CD4-positive, alpha-beta T cell treated with Interleukin-6 for 4 hours (primary cell): ENCODE data around the gene MSS51.
"Not testable (repeated sequence)": the region's sequence is repeated elsewhere in the genome, so short reads cannot be mapped to it uniquely, and the experiment has no call there.

Experiments used
- DNase-seq: peaks from one replicate; pipeline ENCODE4 v3.0.0-alpha.2; 2020; ENCODE audit warnings: mixed read lengths

MSS51 gene

DNA sequence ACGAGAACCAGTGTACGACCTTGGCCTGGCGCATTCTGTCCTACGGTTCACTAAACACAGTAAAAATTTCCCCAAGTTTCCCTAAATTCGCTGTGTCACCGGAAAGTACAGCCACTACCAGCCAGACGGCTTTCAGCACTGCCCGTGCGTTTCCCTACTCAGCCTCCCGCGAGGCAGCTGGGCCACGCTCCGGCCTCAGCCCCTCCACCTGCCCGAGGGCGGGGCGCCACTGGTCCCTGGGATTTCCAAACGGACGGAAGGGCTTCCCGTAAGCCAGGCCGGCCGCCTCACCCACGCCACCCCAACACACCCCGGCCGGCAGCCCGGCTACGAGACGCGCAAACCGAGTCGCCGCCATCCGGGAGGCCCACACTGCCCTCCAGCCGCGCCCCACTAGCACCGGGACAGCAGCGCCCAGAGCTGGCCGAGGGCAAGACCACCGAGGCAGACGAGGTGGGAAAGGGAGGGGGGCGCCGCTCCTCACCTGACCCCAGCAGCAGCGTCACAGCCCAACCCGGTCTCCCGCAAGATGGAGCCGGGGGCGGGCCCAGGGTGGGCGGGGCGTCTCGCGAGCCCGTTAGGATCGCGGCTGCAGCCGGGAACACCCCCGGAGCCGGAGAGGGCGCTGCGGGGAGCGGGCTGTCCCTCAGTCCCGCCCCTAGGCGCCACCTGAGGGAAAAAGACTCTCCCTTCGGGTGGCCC is 19.7 kb downstream of the MSS51 start, which contains the start of gene ANXA7:
TSS of gene ANXA7 (minus strand) at position 531 of the 702 bp plus-strand sequence. CDS start 13,202 bp downstream, outside the sequence.
- peak; percentile 97 for DNase-seq

- DNase-seq: peak; percentile 46
Observed at GRCh38 chr10:73413108-73413527, 20.2 kb downstream of the MSS51 start.

- DNase-seq: no peak
Observed at GRCh38 chr10:73410897-73411296, 22.5 kb downstream of the MSS51 start.

- DNase-seq: no peak
Observed at GRCh38 chr10:73408978-73409521, 24.3 kb downstream of the MSS51 start.

DNA sequence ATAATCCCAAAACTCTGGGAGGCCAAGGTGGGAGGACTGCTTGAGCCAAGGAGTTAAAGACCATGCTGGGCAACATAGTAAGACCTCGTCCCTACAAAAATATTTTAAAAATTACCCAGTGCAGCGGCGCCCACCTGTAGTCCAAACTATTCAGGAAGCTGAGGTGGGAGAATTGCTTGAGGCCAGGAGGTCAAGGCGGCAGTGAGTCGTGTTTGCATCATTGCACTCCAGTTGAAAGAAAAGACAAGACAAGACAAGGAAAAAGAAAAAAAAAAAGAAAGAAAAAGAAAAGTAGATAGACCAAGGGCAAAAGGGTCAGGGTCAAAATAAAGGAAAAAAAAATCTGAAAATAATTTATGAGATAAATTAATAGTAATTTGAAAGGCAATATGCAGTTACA is 25.3 kb downstream of the MSS51 start:
- DNase-seq: no peak

GRCh38 chr10:73407495-73407894 is 25.9 kb downstream of the MSS51 start:
- no peak for DNase-seq

GRCh38 chr10:73406846-73407245 is 26.5 kb downstream of the MSS51 start:
- DNase-seq: no peak

GRCh38 chr10:73405556-73405955 is 27.8 kb downstream of the MSS51 start:
- DNase-seq: no peak

GRCh38 chr10:73404690-73405089 is 28.7 kb downstream of the MSS51 start:
- no peak for DNase-seq

- DNase-seq: no peak
Observed at GRCh38 chr10:73401636-73402035, 31.7 kb downstream of the MSS51 start.

GRCh38 chr10:73399063-73399462 is 34.3 kb downstream of the MSS51 start:
- DNase-seq: no peak

DNA sequence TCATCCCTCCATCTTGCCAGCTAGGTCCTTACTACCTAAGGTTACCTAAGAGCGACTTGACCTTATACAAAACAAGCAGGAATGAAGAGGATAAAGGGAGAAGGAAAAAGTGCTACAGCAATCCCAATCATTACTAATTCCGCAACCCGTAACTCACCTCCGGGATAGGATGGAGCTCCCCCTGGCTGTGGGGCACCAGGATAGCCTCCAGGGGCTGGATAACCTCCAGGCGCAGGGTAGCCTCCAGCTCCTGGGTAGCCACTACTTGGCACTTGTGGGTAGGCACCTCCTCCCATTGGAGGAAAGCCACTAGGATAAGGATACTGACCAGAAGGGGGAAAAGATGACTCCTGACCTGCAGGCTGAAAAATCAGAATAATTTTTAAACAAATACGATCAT is 35.3 kb downstream of the MSS51 start:
- no peak for DNase-seq

GRCh38 chr10:73394325-73394724 is 39.0 kb downstream of the MSS51 start:
- not testable (repeated sequence) for DNase-seq

- no peak for DNase-seq
Observed at GRCh38 chr10:73388228-73388627, 45.1 kb downstream of the MSS51 start.

- no peak for DNase-seq
Observed at GRCh38 chr10:73386583-73386982, 46.8 kb downstream of the MSS51 start.

GRCh38 chr10:73379064-73379748 is 54.2 kb downstream of the MSS51 start:
- DNase-seq: no peak

- DNase-seq: no peak
Observed at GRCh38 chr10:73376679-73377078, 56.7 kb downstream of the MSS51 start.
